Left lung (tissue), 10 donors: Measurements from ENCODE around the gene MIOX. TPM values are rescaled to one million over a fixed set of nuclear protein-coding genes. Genes with fewer than 3 reads are reported as not detected.

Source experiments
- ATAC-seq: fragments of 200-7000 bp; cut with Tn5 transposase; one replicate; pipeline ENCODE4 v1.9.1; 2020; ENCODE audit warnings: moderate library complexity
- DNase-seq, 4 donors: peaks; one replicate each; pipeline ENCODE4 v3.0.0-alpha.2; 2013 to 2020
- H3K27ac ChIP-seq, 2 donors: fragments of 200-600 bp; sonication (generic) in 1 of 2; one replicate each; pipeline versions ENCODE4 v1.5.0 to v1.8.0; 2020 to 2021
- H3K27me3 ChIP-seq, 2 donors: fragments of 200-600 bp; sonication (generic) in 1 of 2; one replicate each; pipeline versions ENCODE4 v1.5.0 to v1.8.0; 2020 to 2021
- H3K36me3 ChIP-seq, 2 donors: fragments of 200-600 bp; sonication (generic) in 1 of 2; one replicate each; pipeline versions ENCODE4 v1.5.0 to v1.8.0; 2020 to 2021
- H3K4me1 ChIP-seq, 2 donors: fragments of 200-600 bp; one replicate each; pipeline ENCODE4 v1.8.0; 2021
- H3K4me3 ChIP-seq, 2 donors: fragments of 200-600 bp; sonication (generic) in 1 of 2; one replicate each; pipeline versions ENCODE4 v1.5.0 to v1.8.0; 2020 to 2021; ENCODE audit warnings: mild to moderate bottlenecking in 1 of 2
- H3K9me3 ChIP-seq, 2 donors: fragments of 200-600 bp; sonication (generic) in 1 of 2; one replicate each; pipeline versions ENCODE4 v1.5.0 to v1.8.0; 2020 to 2021
- intact Hi-C, 2 donors: fragments of 100-400 bp; cut with DNase I; formaldehyde crosslinking; loops; one replicate each; pipeline versions ENCODE4 v1.11.2 to v1.14.2; 2022
- polyA plus RNA-seq, 6 donors: library from polyadenylated mRNA; unstranded; fragments of 120-200 nt; gene quantifications; one replicate each; pipeline ENCODE4 v1.2.1, GENCODE V29; 2013; ENCODE audit not compliant: insufficient read length in 6 of 6
- total RNA-seq, 2 donors: library from RNA; stranded (reverse); fragmentation: NEBNext Ultra II Directional; extraction: Animal tissue kit (Norgen Biotek cat#: 25700); gene quantifications; one replicate each; pipeline ENCODE4 v1.2.1, GENCODE V29; 2021
- TF ChIP-seq, protein P1 (sequence below), 2 donors: fragments of 200-600 bp; sonication (generic) in 1 of 2; IDR thresholded peaks; one replicate each; pipeline versions ENCODE4 v1.5.0 to v1.8.0; 2021; ENCODE audit warnings: antibody characterized with exemption in 2 of 2
- donor health status: DM: no; HTN: yes; CAD: no.
- donor health status: DM: no; HTN: no; CAD: no.

The MIOX gene
- total and polyA plus RNA-seq, 8 donors, result 0.12 to 0.27 (median 0.15) TPM; not detected in 3

DNA sequence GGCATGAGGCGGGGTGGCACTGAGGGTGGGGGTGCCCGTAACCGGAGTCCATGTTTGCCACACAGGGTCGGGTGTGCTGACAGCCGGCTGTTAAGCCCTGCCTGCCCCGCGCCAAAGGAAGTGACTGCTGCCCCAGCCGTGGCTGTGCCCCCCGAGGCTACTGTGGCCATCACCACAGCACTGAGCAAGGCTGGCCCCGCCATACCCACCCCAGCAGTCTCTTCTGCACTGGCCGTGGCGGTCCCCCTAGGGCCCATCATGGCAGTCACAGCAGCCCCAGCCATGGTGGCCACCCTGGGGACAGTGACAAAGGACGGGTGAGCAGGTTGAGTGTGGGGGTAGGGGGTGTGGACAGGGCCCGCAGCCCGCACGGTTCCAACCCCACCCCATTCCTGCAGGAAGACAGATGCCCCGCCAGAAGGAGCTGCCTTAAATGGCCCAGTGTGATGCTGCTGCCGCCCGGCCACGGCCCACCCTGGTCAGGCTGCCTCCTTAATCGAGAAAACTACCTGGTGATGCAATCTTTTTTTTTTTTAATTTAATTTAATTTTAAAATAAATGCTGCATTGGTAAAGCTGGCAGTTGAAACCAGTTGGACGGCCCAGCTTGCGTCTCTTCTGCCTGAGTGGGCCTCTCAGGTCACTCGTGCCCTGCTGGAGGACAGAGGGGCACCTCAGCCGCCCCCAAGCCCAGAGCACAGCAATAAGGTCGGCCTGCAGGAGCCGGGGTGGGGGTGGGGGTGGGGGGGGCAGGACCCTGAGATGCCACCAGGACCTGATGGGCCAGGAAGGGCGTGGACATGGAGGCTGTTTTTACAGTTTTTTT is 42.6 kb upstream of the MIOX start:
- no peak overlapping the region for H3K4me3 ChIP-seq
- peak overlapping the region; percentile 59 to 75 for H3K27ac ChIP-seq
- peaks cover 8 to 18% of the 10 kb centered on the region in 2 donors for H3K4me1 ChIP-seq
- H3K36me3 ChIP-seq, result peaks cover 0 to 96% of the 10 kb centered on the region in 2 donors
- no peaks in the 10 kb centered on the region for H3K9me3 ChIP-seq
- intact Hi-C loops, result no loop called here
- H3K27me3 ChIP-seq, result no peaks in the 10 kb centered on the region
- TF ChIP-seq, protein P1, sequence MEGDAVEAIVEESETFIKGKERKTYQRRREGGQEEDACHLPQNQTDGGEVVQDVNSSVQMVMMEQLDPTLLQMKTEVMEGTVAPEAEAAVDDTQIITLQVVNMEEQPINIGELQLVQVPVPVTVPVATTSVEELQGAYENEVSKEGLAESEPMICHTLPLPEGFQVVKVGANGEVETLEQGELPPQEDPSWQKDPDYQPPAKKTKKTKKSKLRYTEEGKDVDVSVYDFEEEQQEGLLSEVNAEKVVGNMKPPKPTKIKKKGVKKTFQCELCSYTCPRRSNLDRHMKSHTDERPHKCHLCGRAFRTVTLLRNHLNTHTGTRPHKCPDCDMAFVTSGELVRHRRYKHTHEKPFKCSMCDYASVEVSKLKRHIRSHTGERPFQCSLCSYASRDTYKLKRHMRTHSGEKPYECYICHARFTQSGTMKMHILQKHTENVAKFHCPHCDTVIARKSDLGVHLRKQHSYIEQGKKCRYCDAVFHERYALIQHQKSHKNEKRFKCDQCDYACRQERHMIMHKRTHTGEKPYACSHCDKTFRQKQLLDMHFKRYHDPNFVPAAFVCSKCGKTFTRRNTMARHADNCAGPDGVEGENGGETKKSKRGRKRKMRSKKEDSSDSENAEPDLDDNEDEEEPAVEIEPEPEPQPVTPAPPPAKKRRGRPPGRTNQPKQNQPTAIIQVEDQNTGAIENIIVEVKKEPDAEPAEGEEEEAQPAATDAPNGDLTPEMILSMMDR (IDR thresholded peaks at IDR 0.05), result no peak
- peak in 2 of 4 donors; percentile 41 to 77 for DNase-seq
- ATAC-seq, result peak; percentile 7

DNA sequence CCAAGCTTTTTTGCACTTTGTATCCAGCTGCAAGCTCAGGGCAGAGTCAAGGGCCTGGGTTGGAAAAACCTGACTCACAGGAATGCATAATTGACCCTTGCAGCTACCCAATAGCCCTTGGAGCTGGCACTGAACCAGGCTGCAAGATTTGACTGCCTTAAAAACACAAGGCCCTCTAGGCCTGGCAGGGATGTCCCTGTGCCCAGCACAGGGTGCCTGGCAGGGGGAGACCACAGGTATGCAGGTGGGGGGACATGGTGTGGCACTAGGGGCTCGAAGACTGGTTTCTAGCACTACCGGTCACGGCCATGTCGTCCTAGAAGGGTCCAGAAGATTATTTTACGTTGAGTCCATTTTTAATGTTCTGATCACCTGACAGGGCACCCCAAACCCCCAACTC is 42.0 kb upstream of the MIOX start:
- ATAC-seq, result peak; percentile 67
- Histone ChIP-seq H3K4me3 (no peak overlapping the region), H3K27me3 (no peaks in the 10 kb centered on the region), H3K9me3 (no peaks in the 10 kb centered on the region), H3K36me3 (peaks cover 0 to 93% of the 10 kb centered on the region in 2 donors), H3K4me1 (peaks cover 8 to 18% of the 10 kb centered on the region in 2 donors), H3K27ac (peak overlapping the region; percentile 59 to 75)
- TF ChIP-seq, protein P1 (IDR thresholded peaks at IDR 0.05), result no peak
- DNase-seq, result peak in 3 of 4 donors; percentile 29 to 82 (median 71)
- intact Hi-C loops, result no loop called here

DNA sequence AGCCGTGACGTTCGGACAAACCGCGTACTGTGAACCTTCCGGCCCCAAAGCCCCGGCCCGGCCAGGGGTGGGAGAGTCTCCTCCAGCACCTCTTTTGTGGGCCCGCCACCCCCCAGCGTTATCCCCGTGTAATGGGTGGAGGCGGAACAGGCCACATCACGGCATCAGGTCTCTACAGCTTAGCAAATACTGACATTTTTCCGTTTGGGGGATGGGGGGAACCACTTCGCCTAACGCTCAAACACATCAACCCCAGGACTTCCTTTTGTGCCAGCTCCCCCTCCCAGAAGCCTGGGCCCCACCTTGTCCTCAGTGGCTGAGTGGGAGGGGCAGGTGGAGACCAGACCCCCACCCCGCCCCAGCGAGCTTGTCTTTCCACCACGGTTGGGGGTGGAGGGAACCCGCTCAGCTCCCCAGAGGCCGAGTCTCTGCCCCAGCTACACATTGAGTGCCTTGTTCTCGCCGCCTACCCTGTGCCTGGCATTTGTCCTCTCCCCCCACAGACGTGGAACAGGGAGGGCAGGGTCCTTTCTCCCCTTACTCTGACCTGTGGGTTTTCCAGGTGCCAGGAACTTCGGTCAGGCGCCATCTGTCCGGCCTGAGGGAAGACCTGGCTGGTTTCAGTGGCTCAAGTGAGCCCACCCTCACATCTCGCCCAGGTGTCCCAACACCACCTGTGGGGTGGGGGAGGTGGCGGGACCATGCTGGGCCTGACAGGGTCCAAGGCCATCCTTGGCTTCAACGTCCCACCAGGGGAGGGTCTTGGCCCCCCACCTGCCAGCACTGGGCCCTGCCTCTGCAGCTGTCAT is 41.4 kb upstream of the MIOX start:
- peak; percentile 46 to 83 (median 79) for DNase-seq
- Histone ChIP-seq H3K9me3 (no peaks in the 10 kb centered on the region), H3K27ac (peak overlapping the region; percentile 59 to 75), H3K27me3 (no peaks in the 10 kb centered on the region), H3K4me3 (no peak overlapping the region), H3K4me1 (peaks cover 8 to 18% of the 10 kb centered on the region in 2 donors), H3K36me3 (peaks cover 0 to 93% of the 10 kb centered on the region in 2 donors)
- intact Hi-C loops, result no loop called here
- TF ChIP-seq, protein P1 (IDR thresholded peaks at IDR 0.05), result no peak
- ATAC-seq, result peak; percentile 66

DNA sequence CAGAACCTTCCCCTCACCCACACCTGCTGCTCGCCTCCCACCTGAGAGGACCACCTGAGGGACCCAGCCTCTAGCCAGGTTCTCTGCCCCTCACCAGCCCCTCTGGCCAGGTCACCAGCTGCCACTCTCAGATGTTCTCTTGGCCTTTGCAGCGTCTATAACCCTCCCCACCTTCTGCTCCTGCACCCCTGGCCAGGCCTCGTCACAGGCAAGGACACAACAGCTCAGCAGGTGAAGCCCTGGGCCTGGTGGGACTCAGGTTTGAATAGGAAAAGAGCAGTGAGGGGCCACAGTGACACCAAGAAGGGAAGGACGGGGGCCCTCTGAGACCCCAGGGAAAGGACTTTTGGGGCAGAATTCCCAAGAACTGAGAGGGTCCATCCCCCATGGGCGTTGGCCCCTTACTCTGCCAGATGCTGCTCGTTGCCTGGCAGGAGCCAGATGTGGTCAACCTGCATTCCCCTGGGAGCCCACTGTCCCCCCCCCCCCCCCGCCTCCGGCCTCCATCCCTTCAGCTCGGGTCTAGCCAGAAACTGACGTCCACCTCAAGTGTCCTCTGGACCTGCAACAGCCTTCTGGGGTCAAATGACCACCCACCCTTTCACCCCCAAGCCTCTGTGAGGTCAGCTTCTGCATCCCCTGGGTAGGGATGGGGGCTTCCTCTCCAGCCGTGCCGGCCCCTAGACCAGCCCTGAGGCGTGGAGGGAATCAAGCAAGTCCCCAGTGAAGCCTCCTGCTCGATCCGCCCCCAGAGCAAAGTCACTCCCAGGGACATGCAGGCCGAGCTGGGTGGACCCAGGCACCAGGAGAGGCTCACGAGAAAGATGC is 40.6 kb upstream of the MIOX start:
- no peak for ATAC-seq
- peaks cover 0 to 89% of the 10 kb centered on the region in 2 donors for H3K36me3 ChIP-seq

More for the DNA sequence above, 40.6 kb upstream of the MIOX start:
- no peaks in the 10 kb centered on the region for H3K9me3 ChIP-seq
- intact Hi-C loops, result no loop called here
- H3K4me3 ChIP-seq, result no peak overlapping the region
- H3K27ac ChIP-seq, result peak overlapping the region; percentile 59 to 75
- TF ChIP-seq, protein P1 (IDR thresholded peaks at IDR 0.05), result no peak
- DNase-seq, result peak in 1 of 4 donors; percentile 61
- H3K27me3 ChIP-seq, result no peaks in the 10 kb centered on the region
- H3K4me1 ChIP-seq, result peaks cover 8 to 18% of the 10 kb centered on the region in 2 donors
